Measurements from ENCODE around the gene MPRIP.

MPRIP gene

DNA sequence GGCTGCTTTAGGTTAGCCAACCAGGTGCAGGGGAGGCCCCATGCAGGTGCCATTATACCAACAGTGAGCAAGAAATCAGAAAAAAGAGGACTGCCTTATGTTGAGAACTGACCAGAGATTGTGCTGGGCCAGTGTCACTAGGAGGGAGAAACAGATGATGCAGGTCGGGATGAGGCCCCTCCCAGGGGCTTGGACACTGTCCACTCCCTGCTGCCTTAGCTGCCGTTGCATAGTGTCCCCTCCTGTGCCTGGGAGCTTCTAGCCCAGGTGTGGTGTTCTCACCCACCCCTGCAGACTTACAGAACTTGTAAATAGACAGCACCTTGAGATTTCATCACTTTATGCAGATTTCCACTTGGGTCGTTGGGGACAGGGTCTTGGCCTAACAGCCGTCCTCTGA lies 127.1 kb downstream of the MPRIP start:
- no peak for DNase-seq
- peaks cover 86% of the 10 kb centered on the region for H3K36me3 ChIP-seq

DNA sequence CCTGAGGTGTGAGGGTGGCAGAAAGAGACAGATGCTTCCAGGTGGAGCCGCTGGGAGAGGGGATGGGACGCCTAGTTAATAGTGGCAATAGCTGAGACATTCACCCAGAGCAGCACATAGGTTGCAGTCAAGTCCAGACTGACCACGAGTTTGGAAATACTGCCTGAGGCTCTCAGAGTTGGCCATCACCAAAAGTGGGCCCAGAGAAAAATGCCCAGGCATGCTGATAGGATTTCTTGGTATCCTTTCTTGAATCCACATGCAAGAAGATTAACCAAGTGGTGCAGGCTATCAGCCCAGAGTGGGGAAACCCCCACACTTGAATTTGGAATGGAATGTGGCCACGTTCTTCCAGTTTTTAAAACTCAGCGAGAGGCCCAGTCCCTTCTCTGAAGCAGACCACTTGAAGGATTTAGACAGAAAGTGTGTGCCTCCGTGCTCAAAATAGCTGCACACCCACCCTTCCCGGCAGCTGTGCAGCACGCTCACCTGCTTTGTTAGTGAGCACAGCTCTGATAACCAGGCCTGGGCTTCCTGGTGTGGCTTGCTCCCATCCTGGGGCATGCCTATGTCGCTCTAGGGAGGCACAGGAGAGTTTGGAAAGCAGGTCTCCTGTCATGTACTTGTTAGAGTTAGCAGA lies 128.2 kb downstream of the MPRIP start:
- H3K36me3 ChIP-seq, result peaks cover 87% of the 10 kb centered on the region
- H3K27ac ChIP-seq, result no peak overlapping the region

More for the DNA sequence above, 127.1 kb downstream of the MPRIP start:
- TF ChIP-seq CTCF (IDR thresholded peaks at IDR 0.05; ENCODE audit: low read depth, low read length), result no peak
- Histone ChIP-seq H3K27me3 (ENCODE audit: insufficient read depth, low read depth, severe bottlenecking) (no peaks in the 10 kb centered on the region), H3K9me3 (ENCODE audit: severe bottlenecking) (no peaks in the 10 kb centered on the region), H3K27ac (no peak overlapping the region), H3K4me3 (ENCODE audit: low read depth, low read length) (no peak overlapping the region)

DNA sequence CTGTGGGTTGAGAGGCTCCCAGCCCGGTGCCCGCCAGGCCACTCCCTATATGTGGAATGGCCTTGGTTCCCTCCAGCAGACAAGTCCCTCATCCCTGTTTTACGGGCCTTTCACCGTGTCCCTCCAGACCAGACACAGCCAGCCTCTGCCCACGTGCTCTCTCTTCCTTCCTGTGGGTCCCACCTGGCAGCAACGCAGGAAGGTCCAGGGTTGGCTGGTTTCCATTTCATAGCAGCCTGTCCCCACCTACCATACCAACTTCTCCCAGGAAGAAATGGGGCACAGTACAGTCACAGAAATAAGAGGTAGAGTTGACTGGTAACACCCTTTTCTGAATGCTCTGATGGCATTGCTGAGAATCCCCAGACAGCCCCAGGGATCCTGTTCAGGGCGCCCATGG lies 128.9 kb downstream of the MPRIP start:
- no peaks in the 10 kb centered on the region for H3K9me3 ChIP-seq (ENCODE audit: severe bottlenecking)
- H3K27me3 ChIP-seq (ENCODE audit: insufficient read depth, low read depth, severe bottlenecking), result no peaks in the 10 kb centered on the region
- H3K36me3 ChIP-seq, result peaks cover 88% of the 10 kb centered on the region
- no peak overlapping the region for H3K4me3 ChIP-seq (ENCODE audit: low read depth, low read length)
- no peak overlapping the region for H3K27ac ChIP-seq
- DNase-seq, result no peak
- no peak for TF ChIP-seq CTCF (IDR thresholded peaks at IDR 0.05; ENCODE audit: low read depth, low read length)

More for the DNA sequence above, 128.2 kb downstream of the MPRIP start:
- no peak for TF ChIP-seq CTCF (IDR thresholded peaks at IDR 0.05; ENCODE audit: low read depth, low read length)
- Histone ChIP-seq H3K27me3 (ENCODE audit: insufficient read depth, low read depth, severe bottlenecking) (no peaks in the 10 kb centered on the region), H3K9me3 (ENCODE audit: severe bottlenecking) (no peaks in the 10 kb centered on the region), H3K4me3 (ENCODE audit: low read depth, low read length) (no peak overlapping the region)
- DNase-seq, result no peak

DNA sequence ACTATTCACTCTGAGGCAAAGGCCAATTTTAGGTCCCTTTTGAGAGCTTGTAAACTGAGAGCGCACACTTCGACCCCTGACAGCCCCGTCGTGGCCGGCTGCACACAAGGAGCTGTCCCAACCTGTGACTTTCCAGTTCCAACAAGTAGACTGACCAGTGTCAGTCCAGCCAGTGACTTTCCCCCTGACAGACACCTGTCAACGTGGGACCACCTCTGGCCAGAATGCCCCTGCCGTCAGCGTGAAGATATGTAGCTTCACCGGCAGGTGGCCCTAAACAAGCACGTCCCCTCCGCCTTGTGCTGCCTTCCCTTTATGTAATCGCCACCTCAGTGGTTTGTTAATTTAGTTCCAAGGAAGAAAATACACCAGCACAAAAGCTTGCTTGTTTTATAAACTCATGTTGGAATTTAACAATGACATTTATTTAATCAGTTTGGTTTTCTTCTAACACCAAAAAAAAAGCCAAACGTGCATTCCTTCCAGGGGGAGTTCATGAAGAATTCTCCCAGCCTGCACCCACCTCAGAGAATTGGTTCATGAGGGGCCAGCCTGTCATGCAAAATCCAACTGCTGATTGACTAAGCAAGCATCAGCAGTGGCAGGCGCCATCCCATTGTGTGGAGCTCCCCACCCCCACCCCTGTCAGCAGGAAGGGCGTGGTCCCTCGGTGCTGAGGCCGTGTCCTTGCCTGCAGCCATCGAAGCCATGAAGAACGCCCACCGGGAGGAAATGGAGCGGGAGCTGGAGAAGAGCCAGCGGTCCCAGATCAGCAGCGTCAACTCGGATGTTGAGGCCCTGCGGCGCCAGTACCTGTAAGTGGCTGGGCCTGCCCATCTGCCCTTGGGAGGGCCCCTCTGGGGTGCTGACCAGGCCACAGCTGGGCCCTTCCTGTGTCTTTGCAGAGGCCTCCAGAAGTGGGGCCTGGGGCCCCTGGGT lies 130.0 kb downstream of the MPRIP start:
- Histone ChIP-seq H3K36me3 (peaks cover 88% of the 10 kb centered on the region), H3K27me3 (ENCODE audit: insufficient read depth, low read depth, severe bottlenecking) (no peaks in the 10 kb centered on the region), H3K9me3 (ENCODE audit: severe bottlenecking) (no peaks in the 10 kb centered on the region), H3K27ac (no peak overlapping the region), H3K4me3 (ENCODE audit: low read depth, low read length) (no peak overlapping the region)
- TF ChIP-seq CTCF (IDR thresholded peaks at IDR 0.05; ENCODE audit: low read depth, low read length), result no peak
- DNase-seq, result no peak

DNA sequence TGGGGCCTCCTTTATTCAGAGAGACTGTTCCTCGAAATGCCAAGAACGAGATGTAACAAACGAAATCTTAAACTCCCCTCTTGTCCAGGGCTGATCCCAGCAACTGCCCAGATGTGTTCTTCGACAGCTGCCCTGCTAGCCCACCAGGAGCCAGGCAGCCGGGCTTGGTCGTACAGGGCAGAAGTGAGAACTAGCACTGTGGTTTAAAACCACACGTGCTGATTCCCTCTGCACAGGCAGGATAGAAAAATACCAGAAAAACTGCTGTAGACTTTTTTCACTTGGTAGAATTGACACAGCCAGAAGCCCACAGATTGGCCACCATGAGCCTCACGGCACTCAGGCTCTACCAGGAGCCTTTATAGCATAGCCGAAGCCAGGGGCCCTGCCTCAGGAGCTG lies 130.7 kb downstream of the MPRIP start:
- Histone ChIP-seq H3K9me3 (ENCODE audit: severe bottlenecking) (no peaks in the 10 kb centered on the region), H3K4me3 (ENCODE audit: low read depth, low read length) (no peak overlapping the region), H3K36me3 (peaks cover 87% of the 10 kb centered on the region), H3K27ac (no peak overlapping the region), H3K27me3 (ENCODE audit: insufficient read depth, low read depth, severe bottlenecking) (no peaks in the 10 kb centered on the region)
- no peak for TF ChIP-seq CTCF (IDR thresholded peaks at IDR 0.05; ENCODE audit: low read depth, low read length)
- DNase-seq, result no peak
